HCT116 (cell line): ENCODE data around the gene CHST11. TPM values are rescaled to one million over a fixed set of nuclear protein-coding genes. Genes with fewer than 3 reads are reported as not detected.

ENCODE experiments used
- ATAC-seq: fragments of 200-7000 bp; cut with Tn5 transposase; 2 replicates; pipeline ENCODE4 v1.9.1; 2020; ENCODE audit warnings: mild to moderate bottlenecking, moderate library complexity
- BruUV-seq: library from RNA; stranded (reverse); fragments of 400-500 nt; replicated peaks from 2 replicates; lab custom pipeline; 2021; lab: Mats Ljungman, UMichigan
- CTCF ChIA-PET: fragments of 300-600 bp; sonication (Branson Sonifier 250); formaldehyde crosslinking; loops from one replicate; lab custom pipeline; 2021; ENCODE audit warnings: antibody characterized with exemption; lab: Charles Lee
- POLR2A ChIA-PET: fragments of 300-600, 350-600 bp; sonication (Branson Sonifier 250); formaldehyde crosslinking; loops from one replicate; lab custom pipeline; 2021; ENCODE audit warnings: antibody characterized with exemption; lab: Charles Lee
- RAD21 ChIA-PET, 2 experiments: fragments of 300-600 bp; sonication (Branson Sonifier 250); formaldehyde crosslinking; loops; one replicate each; lab custom pipeline; 2023; ENCODE audit warnings: low total read pairs in 2 of 2; ENCODE audit not compliant: uncharacterized antibody in 2 of 2, unreplicated experiment in 2 of 2, low non-redundant PET in 1 of 2; lab: Charles Lee
- DNase-seq: peaks from one replicate; pipeline ENCODE4 v3.0.0-alpha.2; 2010; ENCODE audit warnings: low read depth, low spot score
- H2AFZ ChIP-seq: fragments of 200-600 bp; shearing (Covaris generic), sonication (generic); 2 replicates; pipeline ENCODE4 v1.6.1; 2017; ENCODE audit warnings: low read depth, mixed run types, mixed read lengths, antibody characterized with exemption, low read length; ENCODE audit not compliant: poor library complexity, severe bottlenecking
- H3K27ac ChIP-seq: 2 replicates; pipeline ENCODE4 v1.5.1; 2012; ENCODE audit warnings: low read depth, low read length
- H3K27me3 ChIP-seq: fragments of 200-600 bp; sonication (generic); 2 replicates; pipeline ENCODE4 v1.6.1; 2016; ENCODE audit warnings: mixed run types, low read length, mixed read lengths; ENCODE audit not compliant: insufficient read depth
- H3K36me3 ChIP-seq, 2 experiments: fragments of 200-500 bp in 1 of 2; fragments of 200-600 bp in 1 of 2; sonication (Bioruptor generic) in 1 of 2; sonication (generic) in 1 of 2; 2 replicates each; pipeline versions ENCODE4 v1.5.1 to v1.6.1; 2014 to 2016; ENCODE audit warnings: low read length in 2 of 2, inconsistent platforms in 1 of 2, mixed read lengths in 1 of 2, mixed run types in 1 of 2; ENCODE audit not compliant: insufficient read depth in 2 of 2, control insufficient read depth in 1 of 2
- H3K4me1 ChIP-seq, 2 experiments: fragments of 200-600 bp in 1 of 2; sonication (generic) in 1 of 2; 2 replicates each; pipeline versions ENCODE4 v1.5.1 to v1.6.1; 2012 to 2017; ENCODE audit warnings: low read length in 2 of 2, inconsistent platforms in 1 of 2, mild to moderate bottlenecking in 1 of 2, mixed read lengths in 1 of 2, mixed run types in 1 of 2, moderate library complexity in 1 of 2; ENCODE audit not compliant: insufficient read depth in 2 of 2, control insufficient read depth in 1 of 2
- H3K4me2 ChIP-seq: fragments of 200-600 bp; sonication (generic); 2 replicates; pipeline ENCODE4 v1.6.1; 2017; ENCODE audit warnings: mixed run types, low read length, mixed read lengths
- H3K4me3 ChIP-seq, 2 experiments: fragments of 200-600 bp in 1 of 2; sonication (generic) in 1 of 2; replicated peaks in 1 of 2; 2 replicates each; pipeline ENCODE4 v1.5.1; 2011 to 2016; ENCODE audit warnings: low read length in 2 of 2, control low read depth in 1 of 2, low read depth in 1 of 2, mild to moderate bottlenecking in 1 of 2, mixed read lengths in 1 of 2, mixed run types in 1 of 2
- H3K79me2 ChIP-seq: fragments of 200-600 bp; sonication (generic); 2 replicates; pipeline ENCODE4 v1.6.1; 2017; ENCODE audit warnings: mild to moderate bottlenecking, mixed run types, low read length, moderate library complexity, mixed read lengths; ENCODE audit not compliant: insufficient read depth
- H3K9ac ChIP-seq: fragments of 200-600 bp; sonication (generic); 2 replicates; pipeline ENCODE4 v1.6.1; 2016; ENCODE audit warnings: low read length, mixed read lengths
- H3K9me2 ChIP-seq: fragments of 200-600 bp; sonication (generic), shearing (Covaris generic); 2 replicates; pipeline ENCODE4 v1.6.1; 2017; ENCODE audit warnings: mixed run types, mild to moderate bottlenecking, moderate library complexity; ENCODE audit not compliant: insufficient read depth
- H3K9me3 ChIP-seq, 2 experiments: fragments of 200-500 bp in 1 of 2; fragments of 200-600 bp in 1 of 2; sonication (Bioruptor generic) in 1 of 2; sonication (generic) in 1 of 2; 2 replicates each; pipeline ENCODE4 v1.6.1; 2014 to 2017; ENCODE audit warnings: low read length in 2 of 2, mixed read lengths in 2 of 2, inconsistent platforms in 1 of 2, low read depth in 1 of 2, mild to moderate bottlenecking in 1 of 2, mixed run types in 1 of 2, moderate library complexity in 1 of 2; ENCODE audit not compliant: control insufficient read depth in 1 of 2, insufficient read depth in 1 of 2
- H4K20me1 ChIP-seq: fragments of 200-600 bp; sonication (generic), shearing (Covaris generic); 2 replicates; pipeline ENCODE4 v1.6.1; 2017; ENCODE audit warnings: mixed run types, mild to moderate bottlenecking, moderate library complexity; ENCODE audit not compliant: insufficient read depth
- EGR1 ChIP-seq: IDR thresholded peaks from 2 replicates; pipeline ENCODE4 v1.6.1; 2012; ENCODE audit warnings: low read depth
- ELF1 ChIP-seq: IDR thresholded peaks from 2 replicates; pipeline ENCODE4 v1.6.1; 2012; ENCODE audit warnings: low read depth, borderline replicate concordance
- EZH2phosphoT487 ChIP-seq: fragments of 200-600 bp; IDR thresholded peaks from 2 replicates; pipeline ENCODE4 v1.6.1; 2018; ENCODE audit warnings: antibody characterized with exemption, borderline replicate concordance
- MAX ChIP-seq: IDR thresholded peaks from 2 replicates; pipeline ENCODE4 v1.6.1; 2012
- POLR2A ChIP-seq: IDR thresholded peaks from 2 replicates; pipeline ENCODE4 v1.7.0; 2011; ENCODE audit warnings: borderline replicate concordance; ENCODE audit not compliant: insufficient read depth, insufficient read length; ENCODE audit errors: extremely low read depth
- SRF ChIP-seq: IDR thresholded peaks from 2 replicates; pipeline ENCODE4 v1.6.1; 2012; ENCODE audit warnings: low read depth
- TCF7L2 ChIP-seq: IDR thresholded peaks from 2 replicates; pipeline ENCODE4 v1.7.0; 2011; ENCODE audit warnings: borderline replicate concordance, inconsistent platforms; ENCODE audit not compliant: insufficient read depth, insufficient read length; ENCODE audit errors: extremely low read depth
- intact Hi-C: fragments of 100-400 bp; cut with micrococcal nuclease; formaldehyde crosslinking; loops from 2 replicates; pipeline ENCODE4 v1.10.0; 2022
- total RNA-seq: library from RNA; stranded (reverse); gene quantifications from one replicate; pipeline ENCODE4 v1.2.1, GENCODE V29; 2021; ENCODE audit not compliant: unreplicated experiment

Gene CHST11
- total RNA-seq, 1 experiment from 2014 or later = 10.1 TPM

GRCh38 chr12:104496336-104496735, 39.6 kb downstream of the CHST11 start:
- H3K9me2 ChIP-seq = no peaks in the 10 kb centered on the region
- POLR2A ChIA-PET = no interaction called here
- ATAC-seq (no peak), DNase-seq (no peak)
- RAD21 ChIA-PET = no interaction called here
- no peak overlapping the region for H2AFZ ChIP-seq
- H3K79me2 ChIP-seq = no peaks in the 10 kb centered on the region
- no peak overlapping the region for H3K4me2 ChIP-seq
- no peak overlapping the region for H3K9ac ChIP-seq
- peaks cover 0 to 10% of the 10 kb centered on the region in 2 experiments; a peak in 2 of 4 replicates for H3K4me1 ChIP-seq
- no peaks in the 10 kb centered on the region for H3K27me3 ChIP-seq
- H3K27ac ChIP-seq = no peak overlapping the region
- H4K20me1 ChIP-seq = no peaks in the 10 kb centered on the region
- H3K9me3 ChIP-seq = no peaks in the 10 kb centered on the region
- intact Hi-C loops = no loop called here
- no peak for TF ChIP-seq ELF1
- no peaks in the 10 kb centered on the region for H3K36me3 ChIP-seq
- CTCF ChIA-PET = no interaction called here
- no peak overlapping the region for H3K4me3 ChIP-seq
- BruUV-seq = no TSS peak

GRCh38 chr12:104498211-104498801, 41.6 kb downstream of the CHST11 start:
- peak; percentile 79 for ATAC-seq
- H3K27me3 ChIP-seq = no peaks in the 10 kb centered on the region
- H2AFZ ChIP-seq = no peak overlapping the region
- H3K79me2 ChIP-seq = no peaks in the 10 kb centered on the region
- peak overlapping the region; percentile 27 for H3K4me2 ChIP-seq
- POLR2A ChIA-PET = no interaction called here
- TF ChIP-seq MAX = no peak
- TF ChIP-seq TCF7L2 = peak; percentile 58
- TF ChIP-seq EZH2phosphoT487 = no peak
- TF ChIP-seq EGR1 = no peak
- no peak for TF ChIP-seq POLR2A
- TF ChIP-seq SRF = no peak
- H3K4me1 ChIP-seq = peaks cover 0 to 10% of the 10 kb centered on the region in 2 experiments; a peak in 2 of 4 replicates
- RAD21 ChIA-PET = no interaction called here
- H3K9ac ChIP-seq = no peak overlapping the region
- no peak overlapping the region for H3K27ac ChIP-seq
- DNase-seq = peak; percentile 16
- no peak overlapping the region for H3K4me3 ChIP-seq
- CTCF ChIA-PET = no interaction called here
- intact Hi-C loops = no loop called here
- no peaks in the 10 kb centered on the region for H4K20me1 ChIP-seq
- H3K9me2 ChIP-seq = no peaks in the 10 kb centered on the region
- H3K36me3 ChIP-seq = no peaks in the 10 kb centered on the region
- H3K9me3 ChIP-seq = no peaks in the 10 kb centered on the region
- BruUV-seq = no TSS peak
